Esophagus (tissue), 2 donors: ENCODE measurements around the gene ZNF790. TPM values are rescaled to one million over a fixed set of nuclear protein-coding genes. Genes with fewer than 3 reads are reported as not detected.
A peak's percentile ranks its signal among the peaks of the same experiment; 100 is the strongest.

Experiments used
- H3K27ac ChIP-seq, 2 donors: one replicate each; pipeline ENCODE4 v1.5.1; 2013; ENCODE audit warnings: low read depth in 2 of 2, mild to moderate bottlenecking in 2 of 2, inconsistent platforms in 1 of 2, low read length in 1 of 2, moderate library complexity in 1 of 2
- H3K27me3 ChIP-seq, 2 donors: one replicate each; pipeline ENCODE4 v1.6.1; 2013; ENCODE audit warnings: low read length in 2 of 2, control low read depth in 1 of 2, mild to moderate bottlenecking in 1 of 2; ENCODE audit not compliant: insufficient read depth in 2 of 2, control insufficient read depth in 1 of 2
- H3K36me3 ChIP-seq, 2 donors: one replicate each; pipeline ENCODE4 v1.6.1; 2013; ENCODE audit warnings: low read length in 1 of 2; ENCODE audit not compliant: control insufficient read depth in 2 of 2, insufficient read depth in 2 of 2
- H3K4me1 ChIP-seq, 2 donors: one replicate each; pipeline ENCODE4 v1.6.1; 2013; ENCODE audit warnings: low read length in 1 of 2; ENCODE audit not compliant: control insufficient read depth in 2 of 2, insufficient read depth in 2 of 2
- H3K4me3 ChIP-seq, 2 donors: one replicate each; pipeline ENCODE4 v1.5.1; 2013; ENCODE audit warnings: low read length in 2 of 2, mild to moderate bottlenecking in 2 of 2, low read depth in 1 of 2, moderate library complexity in 1 of 2
- H3K9me3 ChIP-seq, 2 donors: one replicate each; pipeline ENCODE4 v1.6.1; 2013; ENCODE audit warnings: mild to moderate bottlenecking in 2 of 2, low read depth in 1 of 2, low read length in 1 of 2, moderate library complexity in 1 of 2; ENCODE audit not compliant: control insufficient read depth in 2 of 2, insufficient read depth in 1 of 2
- WGBS, 2 donors: extraction: QIAGEN DNeasy Blood & Tissue Kit; methylation state at CpG; one replicate each; pipeline ENCODE4 v1.1.7; 2013; 5-methylcytosine and 5-hydroxymethylcytosine counted together
- polyA plus RNA-seq, 2 donors: library from polyadenylated mRNA; stranded (reverse); fragments of 200-250 nt; gene quantifications; one replicate each; pipeline ENCODE4 v1.2.3, GENCODE V29; 2013
- donor health status: healthy with polysubstance abuse.
- donor health status: Bipolar disorder and iron deficiency.

Gene ZNF790
- polyA plus RNA-seq, 2 donors: 2.9 to 3.3 TPM

DNA sequence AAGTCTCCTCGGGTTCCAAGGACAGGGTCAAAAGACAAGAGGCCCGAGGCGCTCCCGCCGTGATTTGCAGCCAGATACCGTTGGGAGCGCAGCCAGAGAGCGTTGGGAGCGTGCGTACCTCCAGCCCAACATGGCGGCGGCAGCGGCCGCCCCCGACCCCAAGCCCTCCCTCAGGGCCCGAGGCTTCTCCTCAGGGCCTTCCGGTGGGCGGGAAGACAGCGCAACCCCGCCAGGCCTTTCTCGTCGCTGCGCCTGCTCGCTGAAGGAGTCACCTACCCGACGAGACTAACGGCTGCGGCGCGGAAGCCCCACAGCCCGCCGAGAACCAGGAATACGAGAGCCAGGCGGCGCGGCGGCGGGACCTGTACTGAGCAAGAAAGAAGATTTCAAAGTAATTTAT, 62.4 kb downstream of the ZNF790 start:
- Histone ChIP-seq H3K27ac (peak overlapping the region in 1 of 2 donors; percentile 6), H3K27me3 (no peaks in the 10 kb centered on the region), H3K36me3 (no peaks in the 10 kb centered on the region), H3K4me1 (peaks cover 2 to 4% of the 10 kb centered on the region in 2 donors), H3K9me3 (peaks cover 6 to 7% of the 10 kb centered on the region in 2 donors), H3K4me3 (peak overlapping the region; percentile 14 to 45)
- 33% methylated on average over 34 to 38 of the region's 38 CpGs for WGBS, 2 donors

DNA sequence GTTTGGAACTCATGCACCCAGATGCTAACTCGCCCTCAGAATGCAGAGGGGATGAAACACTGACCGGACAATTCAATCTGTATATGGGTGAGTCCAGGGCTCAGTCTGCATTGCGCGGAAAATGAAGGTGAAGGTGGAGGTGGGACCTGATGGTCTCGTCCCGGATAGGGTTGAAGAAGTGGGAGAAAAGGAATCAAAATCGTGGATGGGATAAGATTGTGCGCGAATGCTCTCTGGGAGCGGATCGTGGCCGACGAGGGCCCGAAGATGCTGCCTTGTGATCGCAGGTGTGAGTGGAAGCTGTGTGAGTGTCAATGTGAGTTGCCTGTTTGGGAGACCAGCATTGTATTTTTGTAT, 65.0 kb downstream of the ZNF790 start:
- Histone ChIP-seq H3K4me3 (peak overlapping the region; percentile 65 to 94), H3K27ac (peak overlapping the region in 1 of 2 donors; percentile 80), H3K9me3 (peaks cover 9% of the 10 kb centered on the region in 2 donors), H3K4me1 (peaks cover 2 to 4% of the 10 kb centered on the region in 2 donors), H3K36me3 (no peaks in the 10 kb centered on the region), H3K27me3 (no peaks in the 10 kb centered on the region)
- WGBS, 2 donors: 6 to 9% methylated on average over 15 of the region's 15 CpGs

DNA sequence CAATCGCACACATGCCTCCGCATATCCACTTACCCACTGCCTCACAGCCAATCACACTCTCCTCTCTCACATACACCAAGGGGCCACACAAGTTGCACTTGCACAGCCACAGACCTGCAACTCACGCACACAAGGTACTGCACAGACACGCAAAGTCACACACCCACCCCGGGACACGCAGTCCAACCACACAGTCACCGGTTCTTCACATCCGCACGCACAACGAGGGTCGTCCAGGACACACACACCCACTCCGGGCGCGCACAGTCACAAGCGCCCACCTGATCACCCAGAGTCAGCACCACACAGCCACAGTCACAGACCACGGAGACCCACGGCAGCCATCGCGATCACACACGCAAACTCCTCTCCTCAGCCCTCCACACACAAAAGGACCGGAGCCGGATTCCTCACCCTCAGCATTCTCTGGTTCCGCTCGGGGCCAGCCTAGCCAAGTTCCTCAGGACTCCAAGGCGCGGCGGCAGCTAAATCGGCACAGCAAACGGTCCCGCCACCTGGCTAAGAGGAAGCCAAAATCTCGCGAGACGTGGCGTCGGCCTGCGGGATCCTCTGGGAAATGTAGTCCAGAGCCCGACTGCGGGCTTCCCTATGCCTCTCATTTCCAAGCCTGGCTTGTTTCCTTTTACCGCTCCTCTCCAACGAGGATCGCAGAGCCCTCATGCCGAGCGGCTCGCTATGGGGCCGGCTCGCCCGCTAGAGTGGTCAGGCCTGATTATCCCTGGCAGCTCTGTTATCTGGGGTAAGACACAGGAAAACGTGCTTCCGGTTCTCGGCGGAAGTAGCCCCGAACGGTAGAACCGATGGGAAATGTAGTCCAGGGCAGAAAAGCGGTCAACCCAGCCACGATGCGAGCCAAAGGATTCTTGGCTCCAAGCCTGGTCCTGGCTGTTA, 65.6 kb downstream of the ZNF790 start, which contains the start of gene ZNF850:
ZNF850 (minus strand) TSS at position 497 of the 912 bp plus-strand sequence. CDS start 10,201 bp downstream, outside the sequence.
- peaks cover 9% of the 10 kb centered on the region in 2 donors for H3K9me3 ChIP-seq
- no peaks in the 10 kb centered on the region for H3K36me3 ChIP-seq
- H3K27ac ChIP-seq: peak within 1 kb of the TSS; percentile 5 to 80
- H3K4me3 ChIP-seq: peak within 1 kb of the TSS; percentile 65 to 94
- peaks cover 2 to 4% of the 10 kb centered on the region in 2 donors for H3K4me1 ChIP-seq
- no peaks in the 10 kb centered on the region for H3K27me3 ChIP-seq
- WGBS, 2 donors: 0 to 1% methylated on average over 57 of the region's 57 CpGs

DNA sequence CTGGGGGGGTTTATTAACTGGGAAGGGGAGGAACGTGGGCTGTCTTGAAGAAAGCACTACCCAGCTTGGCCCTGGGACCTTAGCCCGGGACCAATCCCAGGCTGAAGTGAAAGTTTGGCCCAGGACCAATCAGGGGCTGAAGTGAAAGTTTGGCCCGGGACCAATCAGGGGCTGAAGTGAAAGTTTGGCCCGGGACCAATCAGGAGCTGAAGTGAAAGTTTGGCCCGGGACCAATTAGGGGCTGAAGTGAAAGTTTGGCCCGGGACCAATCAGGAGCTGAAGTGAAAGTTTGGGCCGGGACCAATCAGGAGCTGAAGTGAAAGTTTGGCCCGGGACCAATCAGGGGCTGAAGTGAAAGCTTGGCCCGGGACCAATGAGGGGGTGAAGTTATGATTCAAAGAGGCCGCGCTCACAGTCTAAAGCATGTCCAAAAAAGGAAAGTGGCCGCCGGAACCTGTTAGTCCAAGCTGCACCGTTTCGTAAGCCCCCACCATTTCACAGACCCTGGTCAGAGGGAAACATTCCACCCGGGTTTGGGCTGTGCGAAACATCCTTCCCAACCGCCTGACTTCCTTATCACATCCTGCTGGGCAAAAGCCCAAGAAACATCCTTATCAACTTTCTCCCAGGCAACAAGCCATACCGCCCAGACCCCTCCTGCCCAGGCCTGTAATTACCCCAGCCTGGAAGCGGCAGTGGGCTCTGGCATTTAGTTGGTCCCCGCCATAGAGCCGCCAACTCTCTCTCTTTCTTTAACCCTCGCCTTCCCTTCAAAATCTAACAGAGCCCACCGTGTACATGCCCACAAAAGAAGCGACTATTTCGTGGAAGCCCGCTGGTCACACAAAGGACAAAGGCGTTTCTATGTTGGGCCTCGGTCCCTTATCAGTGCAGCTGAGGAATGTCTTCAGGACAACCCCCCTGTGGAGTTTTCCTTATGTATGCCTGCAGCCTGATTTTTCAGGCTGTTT, 66.6 kb downstream of the ZNF790 start:
- Histone ChIP-seq H3K27me3 (no peaks in the 10 kb centered on the region), H3K4me3 (peak overlapping the region; percentile 65 to 94), H3K9me3 (peaks cover 9% of the 10 kb centered on the region in 2 donors), H3K27ac (peak overlapping the region; percentile 5 to 80), H3K4me1 (peaks cover 2 to 4% of the 10 kb centered on the region in 2 donors), H3K36me3 (no peaks in the 10 kb centered on the region)
- 2 to 3% methylated on average over 29 of the region's 29 CpGs for WGBS, 2 donors

Other genes with a start within 250 kb of the ZNF790 start
- under 1 TPM; 0.53 to 0.71 TPM for gene ZNF382, start 233.1 kb downstream of the ZNF790 start, polyA plus RNA-seq
- 1 to 10 TPM; 2.3 to 3.3 TPM for gene ZNF461, start 171.6 kb downstream of the ZNF790 start, polyA plus RNA-seq
- gene ZNF567, start 150.8 kb downstream of the ZNF790 start, polyA plus RNA-seq: 1 to 10 TPM; 1.6 to 2.1 TPM
- under 1 TPM; 0.13 to 0.55 TPM for gene ZNF850, start 65.6 kb downstream of the ZNF790 start, polyA plus RNA-seq
- 1 to 10 TPM; 2.0 to 2.3 TPM for gene ZNF345, start 12.5 kb upstream of the ZNF790 start, polyA plus RNA-seq
- under 1 TPM; 0.56 to 0.57 TPM for gene ZNF829, start 77.9 kb upstream of the ZNF790 start, polyA plus RNA-seq
- gene ZNF568, start 77.9 kb upstream of the ZNF790 start, polyA plus RNA-seq: 1 to 10 TPM; 2.2 TPM
- 1 to 10 TPM; 2.0 to 2.6 TPM for gene ZNF420, start 240.0 kb upstream of the ZNF790 start, polyA plus RNA-seq